Smooth muscle cell of the brain vasculature (primary cell): ENCODE measurements around the gene MED17.
"Not testable (repeated sequence)": the region's sequence is repeated elsewhere in the genome, so short reads cannot be mapped to it uniquely, and the experiment has no call there.

Experiments
- DNase-seq: peaks from one replicate; pipeline ENCODE4 v3.0.0-alpha.2; 2012; ENCODE audit warnings: low read depth, low spot score

The MED17 gene

GRCh38 chr11:93757924-93758865, 25.9 kb upstream of the MED17 start:
- no peak for DNase-seq

GRCh38 chr11:93759123-93759522, 25.0 kb upstream of the MED17 start:
- DNase-seq = not testable (repeated sequence)

DNA sequence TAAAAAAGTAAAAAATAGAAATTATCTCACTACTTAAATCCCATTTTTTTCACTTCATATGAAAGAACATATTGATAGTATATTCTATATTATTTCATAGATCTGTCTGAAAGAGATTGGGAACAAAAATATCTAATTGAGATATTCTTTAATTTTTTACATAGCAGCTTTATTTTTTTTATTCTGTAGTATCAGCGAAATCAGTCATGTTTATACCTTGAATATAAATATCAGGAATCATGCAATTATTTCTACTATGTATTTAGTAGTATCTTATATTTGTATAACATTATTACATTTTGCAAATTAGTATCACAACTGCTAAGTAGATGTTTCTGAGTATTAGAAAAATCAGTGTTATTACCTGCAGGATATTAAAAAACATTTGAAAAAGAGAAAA, 22.2 kb upstream of the MED17 start:
- no peak for DNase-seq

DNA sequence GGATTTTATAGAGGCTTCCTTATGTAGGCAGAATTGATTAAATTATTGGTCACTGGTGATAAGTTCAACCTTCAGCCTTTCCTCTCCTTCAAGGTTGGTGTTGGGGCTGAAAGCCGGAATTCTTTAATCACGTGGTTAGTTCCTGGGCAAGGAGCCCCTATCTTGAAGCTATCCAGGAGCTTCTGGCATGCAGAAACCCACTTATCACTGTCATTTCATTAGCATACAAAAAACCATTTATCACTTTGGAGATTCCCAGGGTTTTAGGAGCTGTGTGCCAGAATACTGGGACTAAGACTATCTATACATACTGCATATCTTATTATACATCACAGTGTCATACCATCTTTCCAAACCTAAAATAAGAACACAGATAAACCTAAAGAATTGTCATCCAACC, 18.5 kb upstream of the MED17 start:
- DNase-seq = no peak

- no peak for DNase-seq
Observed at GRCh38 chr11:93766504-93766903, 17.6 kb upstream of the MED17 start.

GRCh38 chr11:93767018-93767417, 17.1 kb upstream of the MED17 start:
- no peak for DNase-seq

- no peak for DNase-seq
Observed at GRCh38 chr11:93770160-93770559, 13.9 kb upstream of the MED17 start.

DNA sequence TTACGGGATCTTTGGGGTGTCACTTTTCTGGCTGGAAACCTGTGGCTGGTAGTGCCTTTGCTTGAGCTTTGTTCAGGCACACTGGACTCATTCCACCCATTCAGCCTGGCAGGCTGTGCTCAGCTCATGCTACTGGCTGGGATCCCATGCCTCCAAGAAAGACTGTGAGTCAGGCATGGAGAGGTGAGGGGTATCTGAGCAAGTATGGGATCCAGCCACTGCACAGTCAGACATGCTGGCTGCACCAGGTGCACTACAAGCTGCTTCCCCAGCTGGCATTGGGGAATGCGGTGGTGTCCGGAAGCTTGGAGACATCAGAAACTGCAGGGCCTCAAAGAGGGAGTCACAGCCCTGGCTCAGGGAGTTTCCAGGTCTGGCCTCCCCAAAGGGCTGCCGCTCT, 12.0 kb upstream of the MED17 start:
- DNase-seq = no peak

DNA sequence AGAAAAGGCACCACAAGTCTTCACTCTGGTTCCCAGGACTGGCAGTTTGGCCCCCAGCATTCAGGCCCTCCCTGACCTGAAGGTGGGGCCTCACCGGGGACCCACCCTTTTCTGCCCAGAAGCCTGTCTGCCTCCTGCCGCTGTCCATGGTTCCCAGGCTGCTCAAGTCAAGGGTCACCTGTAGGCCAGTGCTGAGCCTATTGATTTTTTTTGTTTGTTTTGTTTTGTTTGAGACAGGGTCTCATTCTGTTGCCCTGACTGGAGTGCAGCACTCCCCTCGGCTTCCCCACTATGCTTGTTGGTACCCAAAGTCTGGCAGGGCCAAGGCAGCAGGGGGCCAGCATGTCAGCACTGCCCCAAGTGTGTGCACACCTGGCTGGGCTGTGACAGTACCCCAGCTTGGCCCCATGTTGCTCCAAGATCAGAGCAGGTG, 11.0 kb upstream of the MED17 start:
- DNase-seq = no peak

- DNase-seq = no peak
Observed at GRCh38 chr11:93773601-93774200, 10.4 kb upstream of the MED17 start.

- DNase-seq = not testable (repeated sequence)
Observed at GRCh38 chr11:93774560-93774959, 9.5 kb upstream of the MED17 start.

- no peak for DNase-seq
Observed at GRCh38 chr11:93775289-93775688, 8.8 kb upstream of the MED17 start.

DNA sequence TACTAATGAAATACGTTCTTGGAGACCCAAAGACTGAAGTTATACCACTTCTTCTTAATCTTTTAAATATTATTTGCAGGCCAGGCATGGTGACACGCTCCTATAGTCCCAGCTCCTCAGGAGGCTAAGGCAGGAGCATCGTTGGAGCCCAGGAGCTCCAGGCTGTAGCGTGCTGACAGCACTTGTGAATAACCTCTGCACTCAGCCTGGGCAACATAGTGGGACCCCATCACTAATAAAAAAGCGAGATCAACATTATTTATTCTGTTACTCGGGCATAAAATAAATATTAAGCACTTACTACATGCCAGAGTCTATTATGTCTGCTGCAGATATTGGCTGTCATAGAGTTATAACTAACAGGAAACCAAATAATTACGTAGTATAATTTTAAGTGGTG, 720 bp upstream of the MED17 start:
- DNase-seq = no peak

- DNase-seq = no peak
Observed at GRCh38 chr11:93783765-93784144, 327 bp upstream of the MED17 start.

GRCh38 chr11:93784935-93785360, 866 bp downstream of the MED17 start:
- no peak for DNase-seq

DNA sequence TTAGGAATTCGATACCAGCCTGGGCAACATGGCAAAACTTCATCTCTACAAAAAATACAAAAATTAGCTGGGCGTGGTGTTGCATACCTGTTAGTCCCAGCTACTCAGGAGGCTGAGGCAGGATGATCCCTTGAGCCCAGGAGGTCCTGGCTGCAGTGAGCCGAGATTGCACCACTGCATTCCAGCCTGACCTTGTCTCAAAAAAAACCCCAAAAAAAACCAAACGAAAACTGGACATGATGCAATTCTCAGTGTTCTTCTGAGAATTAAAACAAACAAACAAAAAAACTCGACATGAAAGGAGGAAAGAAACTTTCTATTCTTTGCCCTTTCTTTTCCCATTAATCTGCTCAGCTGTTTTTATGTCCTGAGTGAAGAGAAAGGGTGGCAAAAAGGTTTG, 7.4 kb downstream of the MED17 start:
- DNase-seq = no peak

- DNase-seq = no peak
Observed at GRCh38 chr11:93796441-93797231, 12.6 kb downstream of the MED17 start.

GRCh38 chr11:93801366-93801765, 17.3 kb downstream of the MED17 start:
- DNase-seq = no peak

- DNase-seq = no peak
Observed at GRCh38 chr11:93804879-93805278, 20.8 kb downstream of the MED17 start.

DNA sequence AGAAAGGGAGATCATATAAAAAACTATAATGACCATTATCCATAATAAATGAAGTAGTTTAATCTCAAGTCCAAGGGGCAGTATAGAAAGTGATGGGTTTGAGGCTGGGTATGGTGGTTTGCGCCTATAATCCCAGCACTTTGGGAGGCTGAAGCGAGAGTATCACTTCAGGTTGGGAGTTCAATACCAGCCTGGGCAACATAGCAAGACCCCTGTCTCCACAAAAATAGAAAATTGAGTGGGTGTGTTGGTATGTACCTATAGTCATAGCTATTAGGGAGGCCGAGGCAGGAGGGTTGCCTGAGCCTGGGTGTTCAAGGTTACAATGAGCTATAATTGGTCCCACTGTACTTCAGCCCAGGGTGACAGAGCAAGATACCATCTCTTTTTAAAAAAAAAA, 23.9 kb downstream of the MED17 start:
- DNase-seq = no peak

GRCh38 chr11:93813974-93814373, 29.9 kb downstream of the MED17 start:
- DNase-seq = no peak

GRCh38 chr11:93814966-93815633, 31.0 kb downstream of the MED17 start:
- no peak for DNase-seq
